ENCODE results near the gene DLG2.
A peak's percentile ranks its signal among the peaks of the same experiment; 100 is the strongest.

Gene DLG2

DNA sequence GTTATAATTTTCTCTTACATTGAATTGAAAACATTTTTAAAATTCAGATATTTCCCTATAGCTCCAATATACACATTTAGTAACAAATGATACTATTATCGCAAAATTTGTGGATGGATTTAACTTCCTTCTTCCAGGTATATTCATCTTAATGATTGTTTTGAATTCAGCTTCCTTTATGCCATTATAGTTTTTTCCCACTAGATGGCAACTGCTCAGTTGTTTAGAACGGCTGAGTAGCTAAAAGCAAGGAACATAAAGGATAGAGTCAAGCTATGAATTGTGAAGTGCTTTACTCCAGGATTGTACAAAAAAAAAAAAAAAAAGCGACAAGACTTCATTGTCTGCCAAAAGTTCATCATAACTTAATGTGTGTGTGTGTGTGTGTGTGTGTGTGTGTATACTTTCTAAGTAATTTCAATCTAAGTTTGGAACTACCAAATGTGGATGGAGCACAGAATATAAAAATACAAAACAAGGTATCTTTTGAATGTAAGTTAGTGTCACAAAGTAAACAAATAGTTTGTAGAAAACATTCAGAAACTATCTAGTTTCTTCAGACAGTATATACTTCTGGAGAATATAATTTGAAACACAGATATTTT is 846.4 kb downstream of the DLG2 start:
- no peak overlapping the region for H3K4me3 ChIP-seq (ENCODE audit: low read depth, low read length)
- TF ChIP-seq, protein P1, sequence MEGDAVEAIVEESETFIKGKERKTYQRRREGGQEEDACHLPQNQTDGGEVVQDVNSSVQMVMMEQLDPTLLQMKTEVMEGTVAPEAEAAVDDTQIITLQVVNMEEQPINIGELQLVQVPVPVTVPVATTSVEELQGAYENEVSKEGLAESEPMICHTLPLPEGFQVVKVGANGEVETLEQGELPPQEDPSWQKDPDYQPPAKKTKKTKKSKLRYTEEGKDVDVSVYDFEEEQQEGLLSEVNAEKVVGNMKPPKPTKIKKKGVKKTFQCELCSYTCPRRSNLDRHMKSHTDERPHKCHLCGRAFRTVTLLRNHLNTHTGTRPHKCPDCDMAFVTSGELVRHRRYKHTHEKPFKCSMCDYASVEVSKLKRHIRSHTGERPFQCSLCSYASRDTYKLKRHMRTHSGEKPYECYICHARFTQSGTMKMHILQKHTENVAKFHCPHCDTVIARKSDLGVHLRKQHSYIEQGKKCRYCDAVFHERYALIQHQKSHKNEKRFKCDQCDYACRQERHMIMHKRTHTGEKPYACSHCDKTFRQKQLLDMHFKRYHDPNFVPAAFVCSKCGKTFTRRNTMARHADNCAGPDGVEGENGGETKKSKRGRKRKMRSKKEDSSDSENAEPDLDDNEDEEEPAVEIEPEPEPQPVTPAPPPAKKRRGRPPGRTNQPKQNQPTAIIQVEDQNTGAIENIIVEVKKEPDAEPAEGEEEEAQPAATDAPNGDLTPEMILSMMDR (IDR thresholded peaks at IDR 0.05; ENCODE audit: control insufficient read depth, extremely low read depth, insufficient read depth): peak; percentile 68
- peak; percentile 25 for DNase-seq (ENCODE audit: low read depth)

GRCh38 chr11:84775503-84775902 is 851.6 kb downstream of the DLG2 start:
- DNase-seq (ENCODE audit: low read depth): no peak
- no peak overlapping the region for H3K4me3 ChIP-seq (ENCODE audit: low read depth, low read length)
- TF ChIP-seq, protein P1 (IDR thresholded peaks at IDR 0.05; ENCODE audit: control insufficient read depth, extremely low read depth, insufficient read depth): no peak

DNA sequence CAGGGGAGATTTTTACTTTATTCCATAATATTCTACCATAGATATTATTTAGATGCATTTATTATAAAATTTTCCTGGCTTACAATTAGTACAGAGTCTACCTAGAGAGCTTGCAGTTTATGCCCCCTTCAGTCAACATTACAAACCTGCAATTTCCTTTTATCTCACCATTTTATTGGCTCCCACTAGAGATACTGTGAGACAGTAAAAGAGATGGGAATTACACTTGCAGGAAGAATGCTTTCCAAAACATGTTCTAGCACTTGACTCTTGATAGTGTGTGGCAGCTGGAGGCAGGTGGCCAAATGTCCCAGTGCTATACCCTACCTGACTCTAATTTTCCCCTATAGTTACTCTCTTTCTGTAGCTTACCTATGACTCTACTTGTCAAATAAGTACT is 863.2 kb downstream of the DLG2 start:
- TF ChIP-seq, protein P1 (IDR thresholded peaks at IDR 0.05; ENCODE audit: control insufficient read depth, extremely low read depth, insufficient read depth): no peak
- no peak for DNase-seq (ENCODE audit: low read depth)
- H3K4me3 ChIP-seq (ENCODE audit: low read depth, low read length): no peak overlapping the region

DNA sequence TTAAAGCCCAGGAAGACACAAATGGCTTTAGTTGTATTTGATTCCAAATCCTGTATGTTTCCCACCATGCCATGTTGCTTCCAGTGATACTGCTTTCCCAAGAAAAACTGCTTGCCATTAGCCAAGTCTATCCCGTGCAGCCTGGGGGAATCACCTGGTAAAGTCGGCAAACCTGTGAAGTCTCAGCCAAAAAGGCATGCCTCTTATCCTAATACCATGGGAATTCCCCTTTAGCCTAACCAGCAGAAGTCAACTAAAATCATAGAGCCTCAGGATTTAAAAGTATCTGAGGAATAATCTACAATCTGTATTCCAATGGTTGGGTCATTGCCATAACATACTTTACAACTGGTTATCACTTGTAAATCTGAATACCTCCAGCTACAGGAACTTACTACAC is 869.4 kb downstream of the DLG2 start:
- DNase-seq (ENCODE audit: low read depth): no peak
- TF ChIP-seq, protein P1 (IDR thresholded peaks at IDR 0.05; ENCODE audit: control insufficient read depth, extremely low read depth, insufficient read depth): no peak
- H3K4me3 ChIP-seq (ENCODE audit: low read depth, low read length): no peak overlapping the region

- DNase-seq (ENCODE audit: low read depth): no peak
- H3K4me3 ChIP-seq (ENCODE audit: low read depth, low read length): no peak overlapping the region
- TF ChIP-seq, protein P1 (IDR thresholded peaks at IDR 0.05; ENCODE audit: control insufficient read depth, extremely low read depth, insufficient read depth): no peak
These were observed 875.8 kb downstream of the DLG2 start for GRCh38 chr11:84751371-84751770.

DNA sequence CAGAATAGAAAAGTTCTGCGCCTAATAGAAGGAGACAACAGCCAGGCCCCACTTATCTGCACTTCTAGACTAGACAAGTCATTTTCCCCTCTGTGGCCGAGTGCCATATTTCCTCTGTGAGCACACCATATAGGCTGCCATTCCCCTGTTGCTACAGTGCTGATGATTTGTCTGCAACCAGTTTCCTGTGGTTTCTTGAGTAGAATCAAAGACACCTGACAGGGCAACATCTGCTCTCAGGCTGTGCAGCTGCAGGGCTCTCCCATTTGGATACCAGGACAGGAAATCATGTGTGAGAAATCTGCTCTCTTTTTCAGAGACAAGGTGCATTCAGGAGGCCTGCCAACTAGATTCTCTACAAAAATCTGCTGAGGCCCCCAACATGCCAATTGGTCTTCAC is 879.3 kb downstream of the DLG2 start:
- DNase-seq (ENCODE audit: low read depth): no peak
- TF ChIP-seq, protein P1 (IDR thresholded peaks at IDR 0.05; ENCODE audit: control insufficient read depth, extremely low read depth, insufficient read depth): no peak
- H3K4me3 ChIP-seq (ENCODE audit: low read depth, low read length): no peak overlapping the region

DNA sequence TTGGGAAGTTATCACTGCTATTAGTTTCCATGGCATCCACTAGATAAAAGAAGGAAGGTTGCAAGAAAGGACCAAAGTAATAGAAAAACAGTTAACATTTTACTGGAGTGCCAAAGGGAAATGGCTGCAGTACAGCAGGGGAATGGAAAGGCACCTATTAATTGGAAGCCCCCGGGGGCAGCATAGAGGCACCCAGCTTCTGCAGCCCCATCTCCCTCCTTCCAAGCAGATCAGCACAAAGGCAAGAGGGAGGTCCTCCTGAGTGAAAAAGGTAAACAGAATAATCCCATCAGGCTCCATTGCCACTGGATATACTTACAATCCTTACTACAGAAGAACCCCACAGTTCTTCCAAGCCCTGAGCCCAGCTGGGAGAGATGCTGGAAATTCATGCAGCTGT is 887.1 kb downstream of the DLG2 start:
- DNase-seq (ENCODE audit: low read depth): no peak
- TF ChIP-seq, protein P1 (IDR thresholded peaks at IDR 0.05; ENCODE audit: control insufficient read depth, extremely low read depth, insufficient read depth): no peak
- H3K4me3 ChIP-seq (ENCODE audit: low read depth, low read length): no peak overlapping the region
